Smooth muscle cell (in vitro differentiated cells): ENCODE results near the gene RAB11FIP3. TPM values are rescaled to one million over a fixed set of nuclear protein-coding genes. Genes with fewer than 3 reads are reported as not detected.
A peak's percentile ranks its signal among the peaks of the same experiment; 100 is the strongest.

ENCODE experiments used
- DNase-seq: peaks from one replicate; lab custom pipeline; 2025; ENCODE audit not compliant: unreplicated experiment; lab: John Stamatoyannopoulos, UW
- H2AFZ ChIP-seq: fragments of 200-600 bp; sonication (generic); 2 replicates; pipeline ENCODE4 v1.6.0; 2016; ENCODE audit warnings: antibody characterized with exemption, low read depth, mild to moderate bottlenecking
- H3F3A ChIP-seq: fragments of 200-600 bp; sonication (generic); 2 replicates; pipeline ENCODE4 v1.6.0; 2017; ENCODE audit warnings: antibody characterized with exemption, low read depth
- H3K27ac ChIP-seq: fragments of 200-600 bp; sonication (generic); 2 replicates; pipeline ENCODE4 v1.5.1; 2016; ENCODE audit warnings: low read depth, mild to moderate bottlenecking
- H3K27me3 ChIP-seq: fragments of 200-600 bp; sonication (generic); 2 replicates; pipeline ENCODE4 v1.6.1; 2016; ENCODE audit warnings: low read depth, mild to moderate bottlenecking
- H3K36me3 ChIP-seq: fragments of 200-600 bp; sonication (generic); 2 replicates; pipeline ENCODE4 v1.5.1; 2016; ENCODE audit warnings: low read depth
- H3K4me1 ChIP-seq: fragments of 200-600 bp; sonication (generic); 2 replicates; pipeline ENCODE4 v1.5.1; 2016; ENCODE audit warnings: low read depth
- H3K4me2 ChIP-seq: fragments of 200-600 bp; sonication (generic); 2 replicates; pipeline ENCODE4 v1.6.0; 2016; ENCODE audit warnings: mild to moderate bottlenecking
- H3K4me3 ChIP-seq: fragments of 200-600 bp; sonication (generic); 2 replicates; pipeline ENCODE4 v1.5.1; 2016; ENCODE audit warnings: mild to moderate bottlenecking
- H3K79me2 ChIP-seq: fragments of 200-600 bp; sonication (generic); 2 replicates; pipeline ENCODE4 v1.6.0; 2016; ENCODE audit warnings: low read depth, mild to moderate bottlenecking
- H3K9ac ChIP-seq: fragments of 200-600 bp; sonication (generic); 2 replicates; pipeline ENCODE4 v1.6.0; 2016; ENCODE audit warnings: low read depth
- H3K9me3 ChIP-seq: fragments of 200-600 bp; sonication (generic); replicated peaks from 2 replicates; pipeline ENCODE4 v1.5.1; 2016; ENCODE audit warnings: low read depth
- H4K20me1 ChIP-seq: fragments of 200-600 bp; sonication (generic); 2 replicates; pipeline ENCODE4 v1.6.0; 2016; ENCODE audit warnings: low read depth
- WGBS: methylation state at CpG from one replicate; pipeline ENCODE4 v1.1.7; 2016; ENCODE audit warnings: low lambda C conversion rate; 5-methylcytosine and 5-hydroxymethylcytosine counted together
- polyA plus RNA-seq: library from polyadenylated mRNA; unstranded; fragments of >200 nt; fragmentation: Nextera tagmentation; extraction: Ambion mirVana; gene quantifications from 2 replicates; pipeline ENCODE4 v1.2.1, GENCODE V29; 2016
- total RNA-seq: library from RNA; depleted of rRNA; stranded (reverse); fragments of >200 nt; gene quantifications from 2 replicates; pipeline ENCODE4 v1.2.3, GENCODE V29; 2014
- TF ChIP-seq, protein P1 (sequence below): fragments of 200-600 bp; sonication (generic); IDR thresholded peaks from 2 replicates; pipeline ENCODE4 v1.5.1; 2017; ENCODE audit warnings: borderline replicate concordance, mild to moderate bottlenecking, antibody characterized with exemption; ENCODE audit not compliant: insufficient read depth, poor library complexity, severe bottlenecking

The RAB11FIP3 gene
- total and polyA plus RNA-seq, 2 experiments from 2014 or later: 19.5 to 20.4 TPM

DNA sequence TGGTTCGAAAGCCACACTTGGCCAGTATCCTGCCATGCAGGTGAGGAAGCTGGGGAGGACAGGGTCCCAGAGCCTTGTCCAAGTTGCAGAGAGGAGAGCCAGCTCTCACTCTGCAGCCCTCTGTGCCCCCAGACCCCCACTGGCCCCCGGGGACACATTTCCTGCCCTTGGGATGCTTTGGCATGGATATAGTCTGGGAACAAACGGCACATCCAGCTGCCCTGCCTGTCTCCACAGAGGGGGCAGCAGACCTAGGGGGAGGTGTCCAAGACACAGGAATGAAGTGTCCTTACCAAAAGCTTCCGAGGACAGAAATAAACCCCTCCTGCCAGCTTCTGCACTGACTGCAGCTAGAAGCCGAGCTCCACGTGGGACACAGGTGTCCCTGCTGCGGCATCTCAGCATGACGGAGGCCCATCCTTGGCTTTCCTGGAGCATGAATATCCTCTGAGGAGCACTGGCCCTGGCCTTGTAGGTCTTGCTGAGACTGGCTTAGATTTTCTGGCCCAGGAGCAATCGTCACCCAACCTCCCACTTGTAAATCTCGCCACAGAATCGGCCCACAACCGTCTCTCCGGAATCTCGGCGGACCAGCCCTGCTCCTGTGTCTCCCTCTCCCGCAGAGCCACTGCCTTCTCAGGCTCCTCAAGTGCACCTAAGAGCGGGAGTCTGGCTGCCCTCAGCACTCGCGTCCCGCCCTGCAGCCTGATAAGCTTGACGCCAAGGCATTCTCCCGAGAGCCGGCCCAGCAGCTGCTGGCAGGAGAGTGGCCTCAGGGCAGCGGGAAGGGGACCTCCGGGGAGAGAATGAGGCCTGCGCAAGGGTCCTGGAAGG lies 100.9 kb downstream of the RAB11FIP3 start:
- Histone ChIP-seq H4K20me1 (peaks cover 60% of the 10 kb centered on the region), H3K4me1 (peaks cover 27% of the 10 kb centered on the region), H3K27me3 (no peaks in the 10 kb centered on the region), H3K4me2 (peak overlapping the region; percentile 87), H3F3A (peaks cover 3% of the 10 kb centered on the region), H3K4me3 (peak overlapping the region; percentile 78), H3K79me2 (peaks cover 37% of the 10 kb centered on the region), H3K27ac (peak overlapping the region; percentile 99), H3K9ac (peak overlapping the region; percentile 95), H3K9me3 (no peaks in the 10 kb centered on the region), H2AFZ (peak overlapping the region; percentile 16), H3K36me3 (no peaks in the 10 kb centered on the region)
- WGBS: 21% methylated on average over 26 of the region's 26 CpGs
- TF ChIP-seq, protein P1, sequence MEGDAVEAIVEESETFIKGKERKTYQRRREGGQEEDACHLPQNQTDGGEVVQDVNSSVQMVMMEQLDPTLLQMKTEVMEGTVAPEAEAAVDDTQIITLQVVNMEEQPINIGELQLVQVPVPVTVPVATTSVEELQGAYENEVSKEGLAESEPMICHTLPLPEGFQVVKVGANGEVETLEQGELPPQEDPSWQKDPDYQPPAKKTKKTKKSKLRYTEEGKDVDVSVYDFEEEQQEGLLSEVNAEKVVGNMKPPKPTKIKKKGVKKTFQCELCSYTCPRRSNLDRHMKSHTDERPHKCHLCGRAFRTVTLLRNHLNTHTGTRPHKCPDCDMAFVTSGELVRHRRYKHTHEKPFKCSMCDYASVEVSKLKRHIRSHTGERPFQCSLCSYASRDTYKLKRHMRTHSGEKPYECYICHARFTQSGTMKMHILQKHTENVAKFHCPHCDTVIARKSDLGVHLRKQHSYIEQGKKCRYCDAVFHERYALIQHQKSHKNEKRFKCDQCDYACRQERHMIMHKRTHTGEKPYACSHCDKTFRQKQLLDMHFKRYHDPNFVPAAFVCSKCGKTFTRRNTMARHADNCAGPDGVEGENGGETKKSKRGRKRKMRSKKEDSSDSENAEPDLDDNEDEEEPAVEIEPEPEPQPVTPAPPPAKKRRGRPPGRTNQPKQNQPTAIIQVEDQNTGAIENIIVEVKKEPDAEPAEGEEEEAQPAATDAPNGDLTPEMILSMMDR: no peak
- DNase-seq: no peak

DNA sequence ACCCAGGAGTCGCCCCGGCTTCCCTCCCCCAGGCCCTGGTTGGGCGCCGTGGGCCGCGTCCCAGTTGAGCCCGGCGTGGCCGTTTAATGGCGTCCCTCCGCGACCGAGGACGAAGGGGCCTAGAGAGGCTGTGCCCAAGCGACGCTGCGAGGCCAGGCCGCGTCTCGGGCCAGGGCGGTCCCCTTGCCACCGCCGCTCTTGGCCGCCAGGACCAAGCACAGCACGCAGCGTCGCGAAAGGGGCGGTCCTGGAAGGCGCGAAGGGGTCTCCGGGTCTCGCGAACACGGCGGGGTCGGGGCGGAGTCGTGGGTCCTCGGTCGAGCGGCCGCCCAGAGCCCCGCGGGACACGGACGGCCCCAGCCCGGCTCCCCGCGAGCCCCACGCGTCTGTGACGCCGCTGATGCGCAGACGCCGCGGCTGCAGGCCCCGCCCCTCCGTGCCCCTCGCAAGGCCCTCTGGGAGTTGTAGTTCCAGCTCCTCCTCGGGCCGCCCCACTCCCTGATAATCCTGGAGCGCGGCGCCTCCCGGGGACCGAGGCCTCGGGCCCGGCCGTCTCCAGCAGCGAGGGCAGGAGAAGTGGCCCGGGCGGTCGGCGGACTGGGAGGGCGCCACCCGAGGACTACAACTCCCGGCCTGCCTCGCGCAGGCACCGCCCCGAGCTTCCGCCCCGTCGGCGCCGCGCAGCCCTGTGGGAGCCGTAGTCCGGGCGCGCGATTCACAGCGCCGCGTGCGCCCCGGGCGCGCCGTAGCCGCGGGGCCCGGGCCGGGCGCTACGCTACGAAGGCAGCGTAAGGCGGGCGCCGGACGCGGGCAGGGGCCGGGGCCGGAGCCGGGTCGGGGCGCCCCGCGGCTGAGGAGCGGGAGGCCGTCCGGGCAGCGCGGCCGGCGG lies 101.8 kb downstream of the RAB11FIP3 start, which contains the start of gene CAPN15:
TSS of gene CAPN15 (plus strand) at position 698 of the 889 bp plus-strand sequence. CDS start 19,127 bp downstream, outside the sequence.
- Histone ChIP-seq H3K36me3 (no peaks in the 10 kb centered on the region), H4K20me1 (peaks cover 69% of the 10 kb centered on the region), H3K27me3 (no peaks in the 10 kb centered on the region), H3F3A (peaks cover 3% of the 10 kb centered on the region), H3K4me2 (peak within 1 kb of the TSS; percentile 100), H2AFZ (peak within 1 kb of the TSS; percentile 16), H3K4me3 (peak within 1 kb of the TSS; percentile 78), H3K9me3 (no peaks in the 10 kb centered on the region), H3K27ac (peak within 1 kb of the TSS; percentile 99), H3K4me1 (peaks cover 27% of the 10 kb centered on the region), H3K9ac (peak within 1 kb of the TSS; percentile 95), H3K79me2 (peaks cover 46% of the 10 kb centered on the region)
- peak; percentile 87 for DNase-seq
- WGBS: under 1% methylated on average over 74 of the region's 129 CpGs
- TF ChIP-seq, protein P1: peak; percentile 6

DNA sequence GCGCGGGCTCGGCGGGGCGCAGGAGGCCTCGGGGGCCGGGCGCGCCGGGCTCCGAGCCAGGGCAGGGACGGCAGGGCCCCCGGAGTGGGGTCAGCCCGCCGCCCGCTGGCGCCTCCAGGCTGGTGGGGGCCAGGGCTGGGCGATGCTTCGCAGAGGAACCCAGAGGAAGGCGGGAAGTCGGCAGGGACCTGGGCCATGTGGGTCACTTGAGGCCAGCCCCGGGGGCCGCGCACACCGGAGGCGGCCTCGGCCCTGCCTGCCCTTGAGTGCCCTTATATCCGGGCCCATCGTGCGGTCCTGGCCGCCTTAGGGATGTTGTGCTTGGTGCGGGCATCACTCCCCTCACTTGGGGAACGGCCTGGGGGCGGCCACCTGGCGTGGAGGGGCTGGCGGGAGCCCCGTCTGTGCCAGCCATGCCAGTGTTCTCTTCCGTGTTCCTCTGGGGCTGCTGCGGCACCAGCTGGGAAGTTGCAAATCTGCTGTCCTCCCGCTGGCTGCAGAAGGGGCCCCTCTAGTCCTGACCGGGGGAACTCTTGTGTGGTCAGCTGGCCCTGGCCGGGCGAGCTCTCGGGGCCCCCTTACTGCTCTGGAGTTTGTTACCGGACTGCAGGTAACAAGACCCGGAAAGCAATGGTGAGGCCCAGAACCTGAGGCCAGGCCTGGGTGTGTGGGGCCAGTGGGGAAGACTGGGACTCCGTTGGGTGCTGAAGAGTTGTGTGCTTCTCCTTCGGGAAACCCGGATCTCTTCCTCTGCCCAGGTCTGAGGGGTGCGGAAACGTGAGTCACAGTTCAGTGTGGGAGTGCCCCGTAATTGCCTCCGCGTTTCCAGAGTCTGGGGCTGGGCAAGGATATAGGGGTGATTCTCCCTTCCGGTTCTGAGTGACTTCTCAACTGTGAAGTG lies 102.9 kb downstream of the RAB11FIP3 start:
- peaks cover 76% of the 10 kb centered on the region for H4K20me1 ChIP-seq
- no peaks in the 10 kb centered on the region for H3K36me3 ChIP-seq
- no peaks in the 10 kb centered on the region for H3K27me3 ChIP-seq
- peak overlapping the region; percentile 100 for H3K4me2 ChIP-seq
- DNase-seq: peak; percentile 18
- H3K9me3 ChIP-seq: no peaks in the 10 kb centered on the region
- H3K27ac ChIP-seq: peak overlapping the region; percentile 77
- peaks cover 3% of the 10 kb centered on the region for H3F3A ChIP-seq
- 7% methylated on average over 35 of the region's 55 CpGs for WGBS
- H3K4me3 ChIP-seq: peak overlapping the region; percentile 77
- H3K4me1 ChIP-seq: peaks cover 27% of the 10 kb centered on the region
- TF ChIP-seq, protein P1: no peak
- no peak overlapping the region for H2AFZ ChIP-seq
- H3K79me2 ChIP-seq: peaks cover 57% of the 10 kb centered on the region
- H3K9ac ChIP-seq: peak overlapping the region; percentile 74
